Astrocyte (in vitro differentiated cells and primary cell): ENCODE results near the gene SLC12A8.

Experiments
- EZH2 ChIP-seq: IDR thresholded peaks from 2 replicates; pipeline ENCODE4 v1.6.1; 2012; ENCODE audit warnings: mild to moderate bottlenecking, low read length, inconsistent platforms; ENCODE audit not compliant: insufficient read depth
- TF ChIP-seq, protein P1 (sequence below): IDR thresholded peaks from 2 replicates; pipeline ENCODE4 v1.5.1; 2011; ENCODE audit warnings: low read depth, mild to moderate bottlenecking, inconsistent platforms, low read length, moderate library complexity; ENCODE audit not compliant: insufficient read depth

DNA sequence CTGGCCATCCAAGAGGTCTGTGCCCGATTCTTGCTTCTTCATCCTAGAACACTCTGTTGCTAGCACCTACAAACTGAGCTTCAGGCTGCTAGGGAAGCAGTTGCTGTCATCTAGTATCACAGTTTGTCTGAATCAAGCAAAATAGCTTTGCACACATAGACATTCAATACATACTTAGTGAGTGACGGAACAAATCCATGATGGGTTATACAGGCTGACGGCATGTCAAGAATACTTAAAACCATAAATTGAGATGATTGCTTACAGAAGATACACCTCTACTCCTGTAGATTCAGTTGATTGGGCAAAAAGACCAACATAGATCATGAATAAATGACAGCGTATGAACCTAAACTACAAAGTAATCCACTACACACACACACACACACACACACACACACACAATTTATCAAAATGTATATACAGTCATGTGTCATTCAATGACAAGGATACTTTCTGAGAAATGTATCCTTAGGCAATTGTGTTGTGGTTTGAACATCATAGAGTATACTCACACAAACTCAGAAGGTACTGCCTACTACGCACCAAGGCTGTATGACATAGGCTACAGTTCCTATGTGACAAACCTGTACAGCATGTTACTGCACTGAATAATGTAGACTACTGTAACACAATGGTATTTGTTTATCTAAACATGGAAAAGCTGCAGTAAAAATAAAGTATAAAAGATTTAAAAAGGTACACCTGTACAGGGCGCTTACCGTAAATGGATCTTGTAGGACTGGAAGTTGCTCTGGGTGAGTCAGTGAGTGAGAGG is 142.4 kb downstream of the SLC12A8 start:
- no peak for TF ChIP-seq EZH2
- TF ChIP-seq, protein P1, sequence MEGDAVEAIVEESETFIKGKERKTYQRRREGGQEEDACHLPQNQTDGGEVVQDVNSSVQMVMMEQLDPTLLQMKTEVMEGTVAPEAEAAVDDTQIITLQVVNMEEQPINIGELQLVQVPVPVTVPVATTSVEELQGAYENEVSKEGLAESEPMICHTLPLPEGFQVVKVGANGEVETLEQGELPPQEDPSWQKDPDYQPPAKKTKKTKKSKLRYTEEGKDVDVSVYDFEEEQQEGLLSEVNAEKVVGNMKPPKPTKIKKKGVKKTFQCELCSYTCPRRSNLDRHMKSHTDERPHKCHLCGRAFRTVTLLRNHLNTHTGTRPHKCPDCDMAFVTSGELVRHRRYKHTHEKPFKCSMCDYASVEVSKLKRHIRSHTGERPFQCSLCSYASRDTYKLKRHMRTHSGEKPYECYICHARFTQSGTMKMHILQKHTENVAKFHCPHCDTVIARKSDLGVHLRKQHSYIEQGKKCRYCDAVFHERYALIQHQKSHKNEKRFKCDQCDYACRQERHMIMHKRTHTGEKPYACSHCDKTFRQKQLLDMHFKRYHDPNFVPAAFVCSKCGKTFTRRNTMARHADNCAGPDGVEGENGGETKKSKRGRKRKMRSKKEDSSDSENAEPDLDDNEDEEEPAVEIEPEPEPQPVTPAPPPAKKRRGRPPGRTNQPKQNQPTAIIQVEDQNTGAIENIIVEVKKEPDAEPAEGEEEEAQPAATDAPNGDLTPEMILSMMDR, result no peak
